Spleen (tissue), 13 donors: Measurements from ENCODE around the gene SOX9. TPM values are rescaled to one million over a fixed set of nuclear protein-coding genes. Genes with fewer than 3 reads are reported as not detected.
A peak's percentile ranks its signal among the peaks of the same experiment; 100 is the strongest.

Experiments
- DNase-seq: peaks from one replicate; pipeline ENCODE4 v3.0.0-alpha.2; 2020
- H3K27ac ChIP-seq, 8 donors: fragments of 200-600 bp; sonication (generic) in 7 of 8; 1 replicate in 4 of 8; 2 replicates in 4 of 8; pipeline versions ENCODE4 v1.5.0 to v1.8.0; 2016 to 2021; ENCODE audit warnings: inconsistent platforms in 4 of 8, mild to moderate bottlenecking in 4 of 8, moderate library complexity in 1 of 8
- H3K27me3 ChIP-seq, 7 donors: fragments of 200-600 bp; sonication (generic) in 6 of 7; replicated peaks in 1 of 7; 1 replicate in 4 of 7; 2 replicates in 3 of 7; pipeline versions ENCODE4 v1.5.0 to v1.8.0; 2016 to 2021; ENCODE audit warnings: inconsistent platforms in 3 of 7, mild to moderate bottlenecking in 1 of 7
- H3K36me3 ChIP-seq, 6 donors: fragments of 200-600 bp; sonication (generic) in 5 of 6; 1 replicate in 4 of 6; 2 replicates in 2 of 6; pipeline versions ENCODE4 v1.5.0 to v1.8.0; 2016 to 2021; ENCODE audit warnings: inconsistent platforms in 2 of 6
- H3K4me1 ChIP-seq, 6 donors: fragments of 200-600 bp; sonication (generic) in 5 of 6; 1 replicate in 3 of 6; 2 replicates in 3 of 6; pipeline versions ENCODE4 v1.5.0 to v1.8.0; 2016 to 2021; ENCODE audit warnings: inconsistent platforms in 3 of 6
- H3K4me3 ChIP-seq, 8 donors: fragments of 200-600 bp; sonication (generic) in 7 of 8; 1 replicate in 4 of 8; 2 replicates in 4 of 8; pipeline versions ENCODE4 v1.5.0 to v1.8.0; 2016 to 2021; ENCODE audit warnings: inconsistent platforms in 4 of 8, mild to moderate bottlenecking in 4 of 8, moderate library complexity in 2 of 8
- H3K9me3 ChIP-seq, 8 donors: fragments of 200-600 bp; sonication (generic) in 7 of 8; 1 replicate in 4 of 8; 2 replicates in 4 of 8; pipeline versions ENCODE4 v1.5.0 to v1.8.0; 2016 to 2021; ENCODE audit warnings: inconsistent platforms in 4 of 8
- CTCF ChIP-seq, 11 experiments: fragments of 200-600 bp in 7 of 11; fragments of 450-650 bp in 4 of 11; sonication (generic) in 4 of 11; IDR thresholded peaks in 8 of 11; conservative IDR thresholded peaks in 3 of 11; 1 replicate in 7 of 11; 2 replicates in 4 of 11; pipeline versions ENCODE4 v1.4.0 to v1.8.0; 2016 to 2021; ENCODE audit warnings: antibody characterized with exemption in 11 of 11, inconsistent platforms in 4 of 11, mild to moderate bottlenecking in 1 of 11
- POLR2A ChIP-seq, 3 donors: fragments of 450-650 bp; IDR thresholded peaks; one replicate each; pipeline ENCODE4 v1.5.1; 2017; ENCODE audit warnings: antibody characterized with exemption in 3 of 3, mild to moderate bottlenecking in 1 of 3
- POLR2AphosphoS5 ChIP-seq, 3 donors: sonication (generic); formaldehyde crosslinking; IDR thresholded peaks; one replicate each; pipeline ENCODE4 v1.5.1; 2017; ENCODE audit warnings: antibody characterized with exemption in 3 of 3
- WGBS, 5 donors: extraction: QIAGEN DNeasy Blood & Tissue Kit in 3 of 5; methylation state at CpG; one replicate each; pipeline versions ENCODE4 v1.1.5 to v1.1.7; 2013 to 2018; 5-methylcytosine and 5-hydroxymethylcytosine counted together
- intact Hi-C: fragments of 100-400 bp; cut with DNase I; formaldehyde crosslinking; loops from one replicate; pipeline ENCODE4 v1.15.0; 2023; ENCODE audit warnings: low total_unique reads
- long read RNA-seq, 2 donors: transcript quantifications; one replicate each; lab custom pipeline, GENCODE V29; 2026
- polyA plus RNA-seq, 3 donors: library from polyadenylated mRNA; stranded (reverse); fragments of 200-250 nt; gene quantifications; one replicate each; pipeline ENCODE4 v1.2.1, GENCODE V29; 2013
- total RNA-seq, 7 donors: library from RNA; depleted of rRNA in 3 of 7; stranded (reverse); fragments of >200 nt in 3 of 7; fragmentation: NEBNext Ultra II Directional in 4 of 7; extraction: Animal tissue kit (Norgen Biotek cat#: 25700) in 4 of 7; gene quantifications; one replicate each; pipeline versions ENCODE4 v1.1.0 to v1.2.1, GENCODE V29; 2016 to 2021
- donor health status: healthy with polysubstance abuse.
- donor health status: DM: no; HTN: no; CAD: no; lungs with moderate emphysema.
- donor health status: DM: no; HTN: no; CAD: no.
- donor health status: Bipolar disorder and iron deficiency.
- donor health status: healthy.
- donor health status: DM: no; HTN: no; CAD: no.
- donor health status: DM: yes; HTN: yes; CAD: no.

Gene SOX9
- total RNA-seq: under 1 TPM in 5 of 7 donors, not detected in 2; 0.09 to 0.54 (median 0.34) TPM
- 1 to 10 TPM in 1 of 3 donors, under 1 TPM in 2; 0.29 to 1.0 (median 0.74) TPM for polyA plus RNA-seq
- long read RNA-seq, donor 1: 0 reads
- long read RNA-seq, donor 2, transcript SOX9-201 (3 exons, 3,935 nt): major isoform, 5 of 5 reads
- long read RNA-seq, donor 2, partial matches to known transcripts: 0 of 5 reads
- long read RNA-seq, donor 2, other reads (novel, unspliced or antisense): 0 of 5 reads

GRCh38 chr17:72120642-72121163, at the start of gene SOX9:
Gene SOX9, plus strand, starts transcription at chr17:72121020. Its CDS starts 372 bp downstream, at chr17:72121392.
- peaks cover 0 to 3% (median 0%) of the 10 kb centered on the region in 8 donors for H3K9me3 ChIP-seq
- H3K27ac ChIP-seq: no peak within 1 kb of the TSS
- intact Hi-C loops: no loop called here
- DNase-seq: no peak
- peaks cover 5 to 64% (median 40%) of the 10 kb centered on the region in 6 donors for H3K4me1 ChIP-seq
- no peaks in the 10 kb centered on the region for H3K36me3 ChIP-seq
- H3K4me3 ChIP-seq: peak within 1 kb of the TSS; percentile 12 to 55 (median 20)
- TF ChIP-seq POLR2A (IDR thresholded peaks at IDR 0.05): no peak
- TF ChIP-seq CTCF (IDR thresholded peaks at IDR 0.05 in 8 of 11, conservative IDR thresholded peaks at IDR 0.05 in 3 of 11): no peak
- TF ChIP-seq POLR2AphosphoS5 (IDR thresholded peaks at IDR 0.05): peak in 1 of 3 donors; percentile 20
- 2 to 5% (median 3%) methylated on average over 20 to 27 of the region's 27 CpGs for WGBS, 5 donors
- peaks cover 12 to 100% (median 92%) of the 10 kb centered on the region in 7 donors for H3K27me3 ChIP-seq

GRCh38 chr17:72071330-72071729, 49.5 kb upstream of the SOX9 start:
- H3K4me3 ChIP-seq: no peak overlapping the region
- no peak overlapping the region for H3K27ac ChIP-seq
- H3K36me3 ChIP-seq: no peaks in the 10 kb centered on the region
- H3K9me3 ChIP-seq: no peaks in the 10 kb centered on the region
- TF ChIP-seq POLR2A (IDR thresholded peaks at IDR 0.05) (no peak), CTCF (IDR thresholded peaks at IDR 0.05 in 8 of 11, conservative IDR thresholded peaks at IDR 0.05 in 3 of 11) (no peak), POLR2AphosphoS5 (IDR thresholded peaks at IDR 0.05) (no peak)
- intact Hi-C loops: no loop called here
- H3K27me3 ChIP-seq: peaks cover 0 to 1% (median 0%) of the 10 kb centered on the region in 7 donors
- WGBS, 5 donors: 54 to 76% (median 67%) methylated on average over 4 of the region's 4 CpGs
- DNase-seq: no peak
- H3K4me1 ChIP-seq: no peaks in the 10 kb centered on the region

GRCh38 chr17:72075995-72076677, 44.7 kb upstream of the SOX9 start:
- Histone ChIP-seq H3K9me3 (peaks cover 0 to 5% (median 0%) of the 10 kb centered on the region in 8 donors), H3K27ac (no peak overlapping the region), H3K36me3 (no peaks in the 10 kb centered on the region), H3K4me1 (no peaks in the 10 kb centered on the region), H3K4me3 (no peak overlapping the region), H3K27me3 (peaks cover 0 to 4% (median 0%) of the 10 kb centered on the region in 7 donors)
- TF ChIP-seq POLR2A (IDR thresholded peaks at IDR 0.05) (no peak), POLR2AphosphoS5 (IDR thresholded peaks at IDR 0.05) (no peak), CTCF (IDR thresholded peaks at IDR 0.05 in 8 of 11, conservative IDR thresholded peaks at IDR 0.05 in 3 of 11) (no peak)
- intact Hi-C loops: no loop called here
- 70 to 83% (median 74%) methylated on average over 7 of the region's 7 CpGs for WGBS, 5 donors
- DNase-seq: no peak

GRCh38 chr17:72076678-72077030, 44.2 kb upstream of the SOX9 start:
- intact Hi-C loops: no loop called here
- Histone ChIP-seq H3K9me3 (peaks cover 0 to 5% (median 0%) of the 10 kb centered on the region in 8 donors), H3K4me1 (no peaks in the 10 kb centered on the region), H3K36me3 (no peaks in the 10 kb centered on the region), H3K4me3 (no peak overlapping the region), H3K27me3 (peaks cover 0 to 4% (median 0%) of the 10 kb centered on the region in 7 donors), H3K27ac (no peak overlapping the region)
- TF ChIP-seq POLR2AphosphoS5 (IDR thresholded peaks at IDR 0.05) (no peak), POLR2A (IDR thresholded peaks at IDR 0.05) (no peak), CTCF (IDR thresholded peaks at IDR 0.05 in 8 of 11, conservative IDR thresholded peaks at IDR 0.05 in 3 of 11) (no peak)
- 70 to 82% (median 75%) methylated on average over 3 of the region's 3 CpGs for WGBS, 5 donors
- DNase-seq: no peak
